Tibial nerve (tissue), 4 donors: ENCODE measurements around the gene ETFB. TPM values are rescaled to one million over a fixed set of nuclear protein-coding genes. Genes with fewer than 3 reads are reported as not detected.

Experiments used
- DNase-seq, 2 donors: peaks; one replicate each; pipeline ENCODE4 v3.0.0-alpha.2; 2019; ENCODE audit warnings: low spot score in 2 of 2
- H3K27ac ChIP-seq, 4 donors: fragments of 200-600 bp; sonication (generic) in 3 of 4; one replicate each; pipeline ENCODE4 v1.5.1; 2017 to 2019; ENCODE audit warnings: mild to moderate bottlenecking in 1 of 4
- H3K27me3 ChIP-seq, 2 donors: fragments of 200-600 bp; sonication (generic) in 1 of 2; one replicate each; pipeline versions ENCODE4 v1.5.1 to v1.6.0; 2017 to 2019
- H3K36me3 ChIP-seq, 3 donors: fragments of 200-600 bp; sonication (generic); one replicate each; pipeline ENCODE4 v1.5.1; 2018 to 2019
- H3K4me1 ChIP-seq, 4 donors: fragments of 200-600 bp; sonication (generic) in 3 of 4; one replicate each; pipeline ENCODE4 v1.5.1; 2017 to 2019
- H3K4me3 ChIP-seq, 4 donors: fragments of 200-600 bp; sonication (generic) in 3 of 4; one replicate each; pipeline ENCODE4 v1.5.1; 2017 to 2019; ENCODE audit warnings: mild to moderate bottlenecking in 1 of 4, moderate library complexity in 1 of 4
- H3K9me3 ChIP-seq, 4 donors: fragments of 200-600 bp; sonication (generic) in 3 of 4; one replicate each; pipeline ENCODE4 v1.5.1; 2017 to 2019
- EP300 ChIP-seq, 2 donors: sonication (generic); formaldehyde crosslinking; IDR thresholded peaks; one replicate each; pipeline ENCODE4 v1.6.1; 2017; ENCODE audit warnings: antibody characterized with exemption in 2 of 2, mild to moderate bottlenecking in 1 of 2
- POLR2A ChIP-seq, 2 donors: fragments of 450-650 bp; IDR thresholded peaks; one replicate each; pipeline ENCODE4 v1.6.1; 2017; ENCODE audit warnings: antibody characterized with exemption in 2 of 2, mild to moderate bottlenecking in 2 of 2, moderate library complexity in 2 of 2
- WGBS, 2 donors: methylation state at CpG; one replicate each; pipeline ENCODE4 v1.1.5; 2018; 5-methylcytosine and 5-hydroxymethylcytosine counted together
- total RNA-seq, 4 donors: library from RNA; depleted of rRNA; stranded (reverse); fragments of >200 nt; gene quantifications; one replicate each; pipeline ENCODE4 v1.1.0, GENCODE V29; 2016
- TF ChIP-seq, protein P1 (sequence below), 5 experiments: fragments of 200-600 bp in 3 of 5; fragments of 450-650 bp in 2 of 5; sonication (generic) in 3 of 5; IDR thresholded peaks; one replicate each; pipeline ENCODE4 v1.5.1; 2016 to 2019; ENCODE audit warnings: antibody characterized with exemption in 5 of 5, mild to moderate bottlenecking in 3 of 5, moderate library complexity in 2 of 5

ETFB gene
- total RNA-seq, 4 donors from 2014 or later = 73.2 to 118 (median 101) TPM

DNA sequence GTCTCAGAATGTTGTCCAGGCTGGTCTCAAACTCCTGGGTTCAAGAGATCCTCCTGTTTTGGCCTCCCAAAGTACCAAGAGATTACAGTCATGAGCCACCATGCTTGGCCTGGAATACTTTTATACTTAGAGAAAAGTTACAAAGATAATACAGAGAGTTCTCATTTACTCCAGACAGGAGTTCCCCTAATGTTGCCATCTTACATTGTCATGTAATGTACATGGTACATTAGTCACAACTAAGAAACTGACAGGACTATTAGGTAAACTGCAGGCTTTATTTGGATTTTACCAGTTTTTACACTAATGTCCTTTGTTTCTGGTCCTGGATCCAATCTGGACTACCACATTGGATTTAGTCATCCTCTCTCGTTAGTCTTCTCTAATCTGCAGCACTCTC lies 26.5 kb upstream of the ETFB start:
- DNase-seq = no peak
- Histone ChIP-seq H3K4me3 (no peak overlapping the region), H3K4me1 (peaks cover 0 to 15% (median 6%) of the 10 kb centered on the region in 4 donors), H3K36me3 (no peaks in the 10 kb centered on the region), H3K27ac (no peak overlapping the region), H3K27me3 (no peaks in the 10 kb centered on the region), H3K9me3 (no peaks in the 10 kb centered on the region)
- 95 to 100% methylated on average over 1 of the region's 1 CpG for WGBS, 2 donors
- TF ChIP-seq, protein P1, sequence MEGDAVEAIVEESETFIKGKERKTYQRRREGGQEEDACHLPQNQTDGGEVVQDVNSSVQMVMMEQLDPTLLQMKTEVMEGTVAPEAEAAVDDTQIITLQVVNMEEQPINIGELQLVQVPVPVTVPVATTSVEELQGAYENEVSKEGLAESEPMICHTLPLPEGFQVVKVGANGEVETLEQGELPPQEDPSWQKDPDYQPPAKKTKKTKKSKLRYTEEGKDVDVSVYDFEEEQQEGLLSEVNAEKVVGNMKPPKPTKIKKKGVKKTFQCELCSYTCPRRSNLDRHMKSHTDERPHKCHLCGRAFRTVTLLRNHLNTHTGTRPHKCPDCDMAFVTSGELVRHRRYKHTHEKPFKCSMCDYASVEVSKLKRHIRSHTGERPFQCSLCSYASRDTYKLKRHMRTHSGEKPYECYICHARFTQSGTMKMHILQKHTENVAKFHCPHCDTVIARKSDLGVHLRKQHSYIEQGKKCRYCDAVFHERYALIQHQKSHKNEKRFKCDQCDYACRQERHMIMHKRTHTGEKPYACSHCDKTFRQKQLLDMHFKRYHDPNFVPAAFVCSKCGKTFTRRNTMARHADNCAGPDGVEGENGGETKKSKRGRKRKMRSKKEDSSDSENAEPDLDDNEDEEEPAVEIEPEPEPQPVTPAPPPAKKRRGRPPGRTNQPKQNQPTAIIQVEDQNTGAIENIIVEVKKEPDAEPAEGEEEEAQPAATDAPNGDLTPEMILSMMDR (IDR thresholded peaks at IDR 0.05) = no peak
- TF ChIP-seq EP300 (IDR thresholded peaks at IDR 0.05) (no peak), POLR2A (IDR thresholded peaks at IDR 0.05) (no peak)

DNA sequence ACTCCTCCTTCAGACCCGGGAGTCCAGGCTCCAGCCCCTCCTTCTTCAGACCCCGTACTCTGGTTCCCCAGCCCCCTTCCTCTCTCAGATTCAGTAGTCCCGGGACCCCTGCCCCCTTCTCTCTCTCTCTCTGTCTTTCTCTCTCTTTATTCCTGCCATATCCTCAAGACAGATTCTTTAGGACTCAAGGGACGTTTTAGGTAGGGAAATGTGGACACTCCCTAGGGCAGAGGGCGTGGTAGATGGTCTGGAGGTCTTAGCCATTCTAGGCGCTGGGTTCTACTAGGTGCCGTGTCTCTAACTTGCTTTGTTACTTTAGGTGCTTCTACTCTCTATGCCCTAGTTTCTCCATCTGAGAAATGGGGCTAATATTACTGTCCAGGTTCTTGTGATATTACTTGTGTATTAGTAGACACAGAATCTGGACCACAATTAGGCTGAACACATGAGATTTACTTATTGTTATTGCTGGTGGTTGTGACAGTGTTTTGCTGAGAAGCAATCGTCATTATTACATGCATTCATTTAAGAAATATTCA lies 25.0 kb upstream of the ETFB start:
- Histone ChIP-seq H3K4me3 (peak overlapping the region in 1 of 4 donors; percentile 5), H3K36me3 (no peaks in the 10 kb centered on the region), H3K27ac (no peak overlapping the region), H3K9me3 (no peaks in the 10 kb centered on the region), H3K27me3 (no peaks in the 10 kb centered on the region), H3K4me1 (peaks cover 0 to 15% (median 6%) of the 10 kb centered on the region in 4 donors)
- DNase-seq = no peak
- 63 to 71% methylated on average over 8 of the region's 8 CpGs for WGBS, 2 donors
- no peak for TF ChIP-seq EP300 (IDR thresholded peaks at IDR 0.05)
- TF ChIP-seq POLR2A (IDR thresholded peaks at IDR 0.05) = no peak
- TF ChIP-seq, protein P1 (IDR thresholded peaks at IDR 0.05) = no peak

DNA sequence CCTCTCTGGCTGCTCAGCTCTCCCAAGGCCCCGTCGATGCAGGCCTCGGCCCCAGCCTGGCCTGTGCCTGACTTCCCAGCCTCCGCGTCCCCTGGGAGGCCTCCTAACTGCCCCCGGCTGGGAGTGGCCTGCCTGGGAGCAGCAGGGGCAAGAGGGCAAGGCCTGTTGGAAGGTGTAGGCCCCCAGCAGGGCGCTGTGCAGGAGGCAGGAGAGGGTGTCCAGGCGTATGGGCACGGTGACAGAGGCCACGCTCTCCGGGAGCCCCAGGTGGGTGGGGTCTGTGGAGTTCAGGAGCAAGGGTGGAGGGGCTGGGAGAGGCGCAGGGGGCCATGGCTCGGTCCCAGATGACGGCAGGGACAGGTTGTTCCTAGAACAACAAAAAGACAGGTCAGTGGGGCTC lies 23.0 kb upstream of the ETFB start:
- peaks cover 0 to 6% (median 0%) of the 10 kb centered on the region in 4 donors for H3K4me1 ChIP-seq
- DNase-seq = no peak
- no peak overlapping the region for H3K4me3 ChIP-seq
- H3K36me3 ChIP-seq = no peaks in the 10 kb centered on the region
- H3K9me3 ChIP-seq = no peaks in the 10 kb centered on the region
- WGBS, 2 donors = 73 to 80% methylated on average over 5 to 9 of the region's 14 CpGs
- no peak overlapping the region for H3K27ac ChIP-seq
- TF ChIP-seq EP300 (IDR thresholded peaks at IDR 0.05) (no peak), POLR2A (IDR thresholded peaks at IDR 0.05) (no peak)
- TF ChIP-seq, protein P1 (IDR thresholded peaks at IDR 0.05) = no peak
- H3K27me3 ChIP-seq = no peaks in the 10 kb centered on the region

DNA sequence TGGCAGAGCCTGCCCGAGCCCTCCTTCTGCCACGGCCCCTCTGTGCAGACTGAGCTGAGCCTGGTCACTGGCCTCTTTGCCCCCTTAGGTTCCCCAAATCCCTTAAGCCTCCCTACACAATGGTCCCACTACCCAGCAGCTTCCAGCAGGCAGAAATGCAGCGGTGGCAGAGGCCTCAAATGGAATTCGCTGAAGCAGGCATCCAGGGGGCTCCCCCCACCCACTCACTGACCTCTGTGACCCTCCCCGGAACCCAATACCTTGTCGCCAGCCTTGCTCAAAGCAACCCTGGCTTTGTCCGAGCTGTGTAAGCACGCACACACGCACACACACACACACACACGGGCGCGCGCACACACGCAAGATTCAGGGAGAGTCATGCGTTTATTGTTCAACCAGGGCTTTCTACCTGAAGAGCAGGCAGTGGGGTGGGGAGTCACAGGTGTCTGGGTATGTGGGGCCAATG lies 21.8 kb upstream of the ETFB start, which contains the start of gene LIM2:
Gene LIM2, minus strand, starts transcription at position 51 of the 466 bp plus-strand sequence. CDS start 531 bp downstream, outside the sequence.
- no peaks in the 10 kb centered on the region for H3K9me3 ChIP-seq
- no peaks in the 10 kb centered on the region for H3K4me1 ChIP-seq
- 80 to 81% methylated on average over 9 to 15 of the region's 15 CpGs for WGBS, 2 donors
- H3K36me3 ChIP-seq = no peaks in the 10 kb centered on the region
- no peak within 1 kb of the TSS for H3K27ac ChIP-seq
- TF ChIP-seq POLR2A (IDR thresholded peaks at IDR 0.05) (no peak), EP300 (IDR thresholded peaks at IDR 0.05) (no peak)
- TF ChIP-seq, protein P1 (IDR thresholded peaks at IDR 0.05) = no peak
- H3K4me3 ChIP-seq = no peak within 1 kb of the TSS
- no peak for DNase-seq
- no peaks in the 10 kb centered on the region for H3K27me3 ChIP-seq

DNA sequence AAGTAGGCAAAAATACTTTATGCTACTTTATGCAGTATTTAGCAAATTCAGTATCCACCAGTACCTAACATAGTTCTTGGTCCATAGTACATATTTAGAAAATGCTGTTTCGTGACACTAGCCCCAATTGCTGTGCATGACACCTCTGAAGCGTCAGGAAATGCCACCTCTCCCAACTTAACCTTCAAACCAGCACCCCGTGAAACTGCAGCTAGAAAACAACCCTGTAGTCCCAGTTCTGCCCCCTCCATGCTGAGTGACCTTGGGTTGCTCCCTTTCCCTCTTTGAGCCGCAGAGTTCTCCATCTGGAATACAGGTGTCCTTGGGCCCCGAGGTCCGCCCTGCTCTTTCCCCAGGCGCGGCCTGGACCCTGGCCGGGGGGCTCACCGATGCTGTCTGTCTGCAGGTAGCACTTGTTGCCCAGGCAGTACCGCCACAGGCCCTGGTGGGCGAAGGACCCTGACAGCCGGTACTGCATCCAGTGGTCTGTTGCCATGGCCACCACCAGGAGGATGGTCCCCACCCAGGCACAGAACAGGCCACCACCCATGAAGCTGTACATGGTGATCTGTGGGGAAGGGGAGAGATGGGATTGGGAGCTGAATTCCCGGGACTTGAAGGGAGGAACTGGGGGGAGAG lies 20.8 kb upstream of the ETFB start:
- WGBS, 2 donors = 85 to 93% methylated on average over 5 to 14 of the region's 14 CpGs
- Histone ChIP-seq H3K4me1 (no peaks in the 10 kb centered on the region), H3K27me3 (no peaks in the 10 kb centered on the region), H3K4me3 (no peak overlapping the region), H3K9me3 (no peaks in the 10 kb centered on the region), H3K27ac (no peak overlapping the region), H3K36me3 (no peaks in the 10 kb centered on the region)
- TF ChIP-seq, protein P1 (IDR thresholded peaks at IDR 0.05) = no peak
- TF ChIP-seq EP300 (IDR thresholded peaks at IDR 0.05) (no peak), POLR2A (IDR thresholded peaks at IDR 0.05) (no peak)
- no peak for DNase-seq
